HepG2 (cell line): Measurements from ENCODE around the gene NAA11.

Source experiments
- ELF4 ChIP-seq: sonication (generic); formaldehyde crosslinking; IDR thresholded peaks from 2 replicates; pipeline ENCODE4 v1.5.0; 2020; ENCODE audit warnings: missing genetic modification reagents, mild to moderate bottlenecking, moderate library complexity, borderline replicate concordance
- TF ChIP-seq, protein P1 (sequence below): sonication (generic); formaldehyde crosslinking; IDR thresholded peaks from 2 replicates; pipeline ENCODE4 v1.5.0; 2020; ENCODE audit warnings: mild to moderate bottlenecking, missing genetic modification reagents, moderate library complexity
- TF ChIP-seq, protein P2 (sequence below): sonication (generic); formaldehyde crosslinking; IDR thresholded peaks from 2 replicates; pipeline ENCODE4 v1.4.0; 2020; ENCODE audit warnings: low read depth, mild to moderate bottlenecking, missing genetic modification reagents

DNA sequence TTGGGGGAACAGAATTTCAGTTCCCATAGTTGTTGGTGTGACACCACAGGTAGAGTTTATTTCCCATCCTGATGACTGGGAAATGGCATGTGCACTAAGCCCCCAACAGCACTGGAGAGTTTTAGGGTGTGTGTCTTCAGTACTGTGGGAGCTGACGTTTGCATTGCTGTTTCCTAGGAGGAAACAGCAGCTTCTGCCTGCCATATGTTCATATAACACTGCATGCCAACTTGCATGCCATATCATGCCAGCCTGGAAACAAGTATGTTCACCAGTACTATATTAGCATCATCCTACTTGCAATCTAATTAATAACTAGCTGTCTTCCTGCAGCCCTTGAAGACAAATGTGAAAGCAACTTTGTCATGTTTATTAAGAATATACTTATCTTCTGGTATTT, 58.2 kb downstream of the NAA11 start:
- TF ChIP-seq ELF4 = no peak
- TF ChIP-seq, protein P1, sequence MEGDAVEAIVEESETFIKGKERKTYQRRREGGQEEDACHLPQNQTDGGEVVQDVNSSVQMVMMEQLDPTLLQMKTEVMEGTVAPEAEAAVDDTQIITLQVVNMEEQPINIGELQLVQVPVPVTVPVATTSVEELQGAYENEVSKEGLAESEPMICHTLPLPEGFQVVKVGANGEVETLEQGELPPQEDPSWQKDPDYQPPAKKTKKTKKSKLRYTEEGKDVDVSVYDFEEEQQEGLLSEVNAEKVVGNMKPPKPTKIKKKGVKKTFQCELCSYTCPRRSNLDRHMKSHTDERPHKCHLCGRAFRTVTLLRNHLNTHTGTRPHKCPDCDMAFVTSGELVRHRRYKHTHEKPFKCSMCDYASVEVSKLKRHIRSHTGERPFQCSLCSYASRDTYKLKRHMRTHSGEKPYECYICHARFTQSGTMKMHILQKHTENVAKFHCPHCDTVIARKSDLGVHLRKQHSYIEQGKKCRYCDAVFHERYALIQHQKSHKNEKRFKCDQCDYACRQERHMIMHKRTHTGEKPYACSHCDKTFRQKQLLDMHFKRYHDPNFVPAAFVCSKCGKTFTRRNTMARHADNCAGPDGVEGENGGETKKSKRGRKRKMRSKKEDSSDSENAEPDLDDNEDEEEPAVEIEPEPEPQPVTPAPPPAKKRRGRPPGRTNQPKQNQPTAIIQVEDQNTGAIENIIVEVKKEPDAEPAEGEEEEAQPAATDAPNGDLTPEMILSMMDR (CRISPR knock-in tag) = no peak
- TF ChIP-seq, protein P2, sequence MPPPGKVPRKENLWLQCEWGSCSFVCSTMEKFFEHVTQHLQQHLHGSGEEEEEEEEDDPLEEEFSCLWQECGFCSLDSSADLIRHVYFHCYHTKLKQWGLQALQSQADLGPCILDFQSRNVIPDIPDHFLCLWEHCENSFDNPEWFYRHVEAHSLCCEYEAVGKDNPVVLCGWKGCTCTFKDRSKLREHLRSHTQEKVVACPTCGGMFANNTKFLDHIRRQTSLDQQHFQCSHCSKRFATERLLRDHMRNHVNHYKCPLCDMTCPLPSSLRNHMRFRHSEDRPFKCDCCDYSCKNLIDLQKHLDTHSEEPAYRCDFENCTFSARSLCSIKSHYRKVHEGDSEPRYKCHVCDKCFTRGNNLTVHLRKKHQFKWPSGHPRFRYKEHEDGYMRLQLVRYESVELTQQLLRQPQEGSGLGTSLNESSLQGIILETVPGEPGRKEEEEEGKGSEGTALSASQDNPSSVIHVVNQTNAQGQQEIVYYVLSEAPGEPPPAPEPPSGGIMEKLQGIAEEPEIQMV (CRISPR knock-in tag) = no peak
